ENCODE measurements around the gene TRPM2. TPM values are rescaled to one million over a fixed set of nuclear protein-coding genes. Genes with fewer than 3 reads are reported as not detected.
A peak's percentile ranks its signal among the peaks of the same experiment; 100 is the strongest.

Gene TRPM2
- total RNA-seq, 1 experiment from 2014 or later = not detected

DNA sequence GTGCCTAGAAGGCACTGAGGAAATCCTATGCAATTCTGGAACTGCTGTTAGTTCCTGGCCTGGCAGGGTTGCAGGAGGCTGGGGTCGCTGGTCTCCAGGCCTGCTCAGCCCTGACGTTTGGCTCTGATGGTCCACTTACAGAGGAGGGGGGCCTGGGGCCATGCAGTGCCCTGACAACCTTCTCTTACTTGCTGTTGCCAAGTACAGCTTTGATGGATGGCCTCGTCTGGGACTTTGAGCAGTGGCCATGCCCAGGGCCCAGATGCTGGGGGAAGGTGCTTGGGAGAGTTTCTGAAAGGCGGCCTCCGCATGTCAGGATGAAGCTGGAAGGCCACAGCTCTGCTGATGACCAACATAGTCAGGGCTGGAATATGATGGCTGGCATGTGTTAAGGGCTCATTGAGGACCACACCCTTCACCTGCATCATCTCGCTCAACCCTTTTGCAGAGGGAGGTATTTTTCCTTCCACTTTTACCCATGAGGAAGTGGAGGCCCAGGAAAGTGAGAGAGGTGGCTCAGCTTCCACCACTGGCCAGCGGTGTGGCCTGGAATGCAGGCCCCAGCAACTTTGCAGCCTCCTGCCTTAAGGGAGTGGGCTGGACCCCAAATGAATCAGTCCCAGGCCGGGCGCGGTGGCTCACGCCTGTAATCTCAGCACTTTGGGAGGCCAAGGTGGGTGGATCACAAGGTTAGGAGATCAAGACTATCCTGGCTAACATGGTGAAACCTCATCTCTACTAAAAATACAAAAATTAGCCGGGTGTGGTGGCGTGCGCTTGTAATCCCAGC, 67.2 kb downstream of the TRPM2 start:
- in situ Hi-C loops (cut with HindIII; ENCODE audit: low sequenced_read_pairs) = no loop called here
- no peak for DNase-seq (ENCODE audit: low spot score)

DNA sequence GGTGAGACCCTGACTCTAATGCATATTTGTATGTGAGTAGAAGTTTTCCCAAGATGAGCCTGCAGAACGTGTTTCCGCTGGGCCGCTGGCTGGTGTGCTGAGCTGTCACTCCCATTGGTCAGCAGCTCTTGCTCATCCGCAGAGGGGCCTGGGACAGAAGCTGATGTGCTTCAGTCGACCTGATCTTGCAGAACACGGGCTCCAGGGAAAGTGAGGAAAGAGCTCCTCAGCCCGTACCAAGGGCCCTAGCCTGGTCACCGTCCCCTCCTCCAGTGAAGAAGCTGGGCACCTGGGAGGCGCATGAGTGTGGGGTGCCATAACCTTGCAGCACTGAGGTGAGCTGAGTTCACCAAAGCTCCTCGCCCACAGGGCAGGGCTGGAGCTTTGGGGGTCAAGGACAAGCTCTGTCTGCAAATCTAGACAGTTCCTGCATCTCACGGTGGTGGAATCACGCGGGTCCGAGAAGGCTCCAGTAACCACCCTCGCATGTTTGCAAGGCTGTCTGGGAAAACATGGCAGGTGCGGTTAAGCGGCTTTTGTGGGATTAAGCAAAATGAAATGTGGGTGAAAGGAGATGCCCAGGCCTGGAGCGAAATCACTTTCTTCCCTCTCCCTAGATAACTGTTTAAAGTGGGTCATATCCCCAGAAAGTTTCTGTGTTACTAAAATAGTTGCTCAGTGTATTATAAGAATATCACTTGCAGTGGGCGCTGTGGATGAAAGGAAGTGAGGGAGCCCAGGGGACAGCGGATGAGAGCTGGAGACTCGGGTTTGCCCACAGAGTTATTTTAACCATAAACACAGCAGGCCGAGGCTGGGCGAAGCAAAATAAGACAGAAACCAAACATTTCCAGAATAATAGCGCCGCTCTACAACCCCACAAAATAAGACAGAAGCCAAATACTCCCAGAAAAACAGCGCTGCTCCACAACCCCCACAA, 68.8 kb downstream of the TRPM2 start:
- DNase-seq (ENCODE audit: low spot score) = no peak
- in situ Hi-C loops (cut with HindIII; ENCODE audit: low sequenced_read_pairs) = no loop called here

- in situ Hi-C loops (cut with HindIII; ENCODE audit: low sequenced_read_pairs) = no loop called here
- DNase-seq (ENCODE audit: low spot score) = no peak
Measured at GRCh38 chr21:44423312-44423821, 69.9 kb downstream of the TRPM2 start.

- in situ Hi-C loops (cut with HindIII; ENCODE audit: low sequenced_read_pairs) = no loop called here
- no peak for DNase-seq (ENCODE audit: low spot score)
Measured at GRCh38 chr21:44423941-44424607, 70.7 kb downstream of the TRPM2 start.

DNA sequence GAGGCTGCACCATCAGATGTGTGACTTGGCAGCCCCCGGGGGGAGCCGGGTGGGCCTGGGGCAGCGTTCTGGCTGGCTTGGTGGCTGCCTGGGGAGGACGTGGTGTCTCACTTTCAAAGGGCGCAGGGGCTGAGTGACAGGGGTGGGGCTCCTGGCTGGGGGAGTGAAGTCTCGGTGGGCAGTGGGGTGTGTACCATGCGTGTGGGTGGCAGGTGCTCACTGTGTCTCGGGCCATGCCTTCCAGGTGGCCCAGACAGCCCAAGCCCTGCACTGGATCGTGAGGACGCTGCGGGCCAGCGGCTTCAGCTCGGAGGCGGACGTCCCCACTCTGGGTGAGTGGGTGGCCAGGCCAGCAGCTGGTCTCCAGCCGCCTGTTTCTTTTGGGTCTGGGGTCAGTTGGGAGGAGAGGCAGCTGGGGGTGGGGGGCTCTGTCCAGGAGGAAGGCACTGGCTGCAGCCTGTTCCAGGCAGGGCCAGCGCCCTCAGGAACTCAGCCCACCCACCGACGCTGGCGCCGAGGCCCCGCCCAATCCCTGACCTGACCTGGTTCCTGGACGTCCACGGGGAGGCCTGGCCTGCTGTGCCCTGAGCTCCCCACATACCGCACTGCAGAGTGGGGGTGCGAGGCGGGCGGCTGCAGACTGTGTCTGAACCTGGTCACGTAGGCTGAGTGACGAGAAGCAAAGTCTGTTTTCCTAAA, 71.3 kb downstream of the TRPM2 start:
- in situ Hi-C loops (cut with HindIII; ENCODE audit: low sequenced_read_pairs) = no loop called here

GRCh38 chr21:44425307-44425894, 72.0 kb downstream of the TRPM2 start:
- in situ Hi-C loops (cut with HindIII; ENCODE audit: low sequenced_read_pairs) = no loop called here
- no peak for DNase-seq (ENCODE audit: low spot score)

More for the DNA sequence above, 71.3 kb downstream of the TRPM2 start:
- DNase-seq (ENCODE audit: low spot score) = no peak

- in situ Hi-C loops (cut with HindIII; ENCODE audit: low sequenced_read_pairs) = no loop called here
- no peak for DNase-seq (ENCODE audit: low spot score)
Measured at GRCh38 chr21:44425895-44426662, 72.7 kb downstream of the TRPM2 start.

DNA sequence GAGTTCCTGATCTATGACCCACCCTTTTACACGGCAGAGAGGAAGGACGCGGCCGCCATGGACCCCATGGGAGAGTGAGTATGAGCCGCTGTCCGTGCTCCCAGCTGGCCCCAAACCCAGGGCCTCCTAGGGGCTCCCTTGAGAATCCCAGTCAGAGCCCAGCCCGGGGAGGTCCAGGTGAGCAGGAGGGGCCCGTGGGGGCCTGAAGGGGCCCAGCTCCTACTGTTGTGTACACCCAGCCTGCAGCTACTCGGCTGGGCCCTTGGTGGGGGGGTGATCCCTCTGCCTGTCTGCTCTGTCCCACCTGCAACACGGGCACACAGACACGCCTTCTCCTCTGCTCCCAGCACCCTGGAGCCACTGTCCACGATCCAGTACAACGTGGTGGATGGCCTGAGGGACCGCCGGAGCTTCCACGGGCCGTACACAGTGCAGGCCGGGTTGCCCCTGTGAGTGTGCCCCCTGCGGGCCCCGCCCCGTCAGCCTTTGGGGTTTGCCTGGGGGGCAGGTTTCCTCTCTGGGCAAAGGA, 73.3 kb downstream of the TRPM2 start:
- in situ Hi-C loops (cut with HindIII; ENCODE audit: low sequenced_read_pairs) = no loop called here
- DNase-seq (ENCODE audit: low spot score) = no peak

DNA sequence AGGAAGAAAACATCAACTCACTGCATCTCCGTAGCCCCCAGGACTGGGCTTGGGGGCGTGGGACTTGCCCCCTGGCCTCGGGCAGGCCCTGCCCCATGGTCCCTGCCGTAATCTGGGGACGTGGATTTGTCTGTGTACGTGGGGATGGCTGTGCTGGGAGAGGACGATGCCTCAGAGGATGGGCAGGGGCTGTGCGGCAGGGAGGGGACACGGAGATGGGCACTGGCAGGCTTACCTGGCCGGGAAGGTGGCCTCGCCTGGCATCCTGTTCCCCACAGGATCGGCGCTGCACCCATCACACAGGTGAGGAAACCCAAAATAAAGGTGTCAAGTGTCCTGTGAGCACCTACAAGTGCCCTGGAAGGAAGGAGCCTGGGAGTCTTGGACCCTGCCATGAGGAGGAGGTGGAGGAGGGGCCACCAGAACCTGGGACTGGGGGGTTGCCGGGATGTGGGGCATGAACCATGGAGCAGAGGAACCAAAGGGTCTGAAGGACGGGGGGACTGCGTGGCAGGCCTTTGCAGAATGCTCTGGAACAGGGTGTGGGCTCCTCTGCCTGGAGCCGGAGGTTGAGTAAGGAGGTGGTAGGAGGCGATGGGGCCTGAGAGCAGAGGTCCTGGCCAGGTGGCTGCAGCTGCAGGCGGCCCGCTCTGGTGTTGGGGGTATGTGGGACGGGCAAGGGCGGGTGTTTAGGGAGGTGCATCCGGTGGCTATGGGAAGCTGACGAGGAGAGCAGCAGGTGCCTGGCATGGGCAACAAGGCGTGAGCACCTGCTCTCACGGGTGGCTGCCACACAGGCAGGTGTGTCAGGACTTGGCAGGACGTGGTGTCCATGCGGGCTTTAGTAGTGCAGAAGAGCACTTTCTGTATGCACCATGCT, 74.1 kb downstream of the TRPM2 start:
- peak; percentile 59 for DNase-seq (ENCODE audit: low spot score)

GRCh38 chr21:44428281-44428960, 75.0 kb downstream of the TRPM2 start:
- in situ Hi-C loops (cut with HindIII; ENCODE audit: low sequenced_read_pairs) = no loop called here
- DNase-seq (ENCODE audit: low spot score) = no peak

More for the DNA sequence above, 74.1 kb downstream of the TRPM2 start:
- in situ Hi-C loops (cut with HindIII; ENCODE audit: low sequenced_read_pairs) = no loop called here

DNA sequence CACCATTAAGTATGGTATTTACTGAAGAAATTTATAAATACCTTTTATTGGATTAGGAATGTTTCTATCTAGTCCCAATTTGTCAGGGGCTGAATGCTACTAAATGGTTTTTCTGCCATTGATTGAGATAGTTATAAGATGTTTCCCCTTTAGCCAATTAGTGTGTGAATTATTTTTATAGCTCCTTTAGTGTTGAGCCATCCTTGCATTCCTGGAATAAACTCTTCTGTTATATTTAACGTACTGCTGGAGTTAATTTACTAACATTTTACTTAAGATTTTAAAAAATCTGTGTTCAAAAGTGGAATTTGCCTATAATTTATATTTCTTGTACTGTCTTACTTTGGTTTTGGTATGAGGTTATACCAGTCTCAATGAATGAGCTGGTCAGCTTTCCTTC, 76.5 kb downstream of the TRPM2 start:
- in situ Hi-C loops (cut with HindIII; ENCODE audit: low sequenced_read_pairs) = no loop called here

GRCh38 chr21:44431300-44431699, 77.9 kb downstream of the TRPM2 start:
- in situ Hi-C loops (cut with HindIII; ENCODE audit: low sequenced_read_pairs) = no loop called here
- no peak for DNase-seq (ENCODE audit: low spot score)

More for the DNA sequence above, 76.5 kb downstream of the TRPM2 start:
- DNase-seq (ENCODE audit: low spot score) = no peak

GRCh38 chr21:44432841-44433790, 79.7 kb downstream of the TRPM2 start:
- peak; percentile 19 for DNase-seq (ENCODE audit: low spot score)

DNA sequence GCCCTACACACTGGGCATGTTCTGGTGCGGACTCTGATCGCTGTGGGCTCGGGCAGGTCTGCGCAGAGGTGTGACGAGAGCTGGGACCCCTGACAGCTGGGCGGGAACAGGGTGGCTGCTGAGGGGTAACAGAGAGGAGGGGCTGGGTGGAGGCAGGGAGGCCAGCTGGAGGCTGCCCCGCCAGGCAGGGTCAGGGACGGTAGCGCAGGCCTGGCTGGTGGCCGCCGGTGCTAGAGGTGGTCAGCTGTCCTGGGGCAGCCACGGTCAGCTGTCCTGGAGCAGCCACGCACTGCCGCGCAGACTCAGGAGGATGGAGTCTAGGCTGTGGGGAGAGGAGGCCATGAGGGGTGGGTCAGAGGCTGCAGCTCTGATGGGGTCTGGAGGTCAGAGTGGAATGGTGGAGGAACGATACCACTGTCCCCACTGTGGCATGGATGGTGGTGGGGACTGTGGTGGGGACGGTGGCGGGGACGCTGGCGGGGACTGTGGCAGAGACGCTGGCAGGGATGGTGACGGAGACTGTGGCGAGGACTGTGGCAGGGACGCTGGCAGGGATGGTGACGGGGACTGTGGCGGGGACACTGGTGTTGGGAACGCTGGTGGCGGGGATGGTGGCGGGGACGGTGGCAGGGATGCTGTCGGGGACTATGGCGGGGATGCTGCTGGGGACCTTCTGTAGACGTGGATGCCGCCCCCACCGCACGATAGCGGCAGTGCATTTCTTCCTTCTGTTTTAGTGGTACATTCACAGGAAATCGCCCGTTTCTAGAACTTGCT, 80.6 kb downstream of the TRPM2 start:
- in situ Hi-C loops (cut with HindIII; ENCODE audit: low sequenced_read_pairs) = no loop called here
- no peak for DNase-seq (ENCODE audit: low spot score)

More at GRCh38 chr21:44432841-44433790, 79.7 kb downstream of the TRPM2 start:
- in situ Hi-C loops (cut with HindIII; ENCODE audit: low sequenced_read_pairs) = no loop called here

Data from G401 (cell line).